ENCODE results near the gene POC1A.
"Not testable (repeated sequence)": the region's sequence is repeated elsewhere in the genome, so short reads cannot be mapped to it uniquely, and the experiment has no call there.

POC1A gene

DNA sequence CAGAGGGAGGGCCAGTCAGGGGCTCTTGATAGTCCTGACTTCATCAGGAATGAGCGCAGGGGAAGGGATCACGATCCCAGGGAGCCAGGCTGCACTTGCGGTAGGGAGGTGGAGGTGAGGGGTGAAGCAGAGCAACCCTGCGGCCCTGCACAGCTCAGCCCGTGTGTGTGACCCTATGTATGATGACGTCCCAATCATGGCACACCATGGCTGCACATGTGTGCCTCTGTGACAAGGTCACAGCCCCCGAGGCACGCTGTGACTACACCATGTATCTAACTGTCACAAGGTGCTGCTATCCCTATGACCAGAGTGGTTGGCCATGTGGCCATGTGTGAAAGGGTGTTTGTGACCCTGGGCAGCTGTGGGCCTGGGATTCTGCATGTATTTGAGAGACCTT, 30.5 kb upstream of the POC1A start:
- no CpG with 5 or more reads among the region's 8 CpGs for WGBS (ENCODE audit: insufficient coverage, insufficient read length)
- H3K27me3 ChIP-seq (ENCODE audit: control insufficient read depth, insufficient read depth, low read length), result no peaks in the 10 kb centered on the region
- no peak overlapping the region for H3K27ac ChIP-seq (ENCODE audit: low read length)
- no peak overlapping the region for H3K4me3 ChIP-seq (ENCODE audit: low read length)
- no peaks in the 10 kb centered on the region for H3K9me3 ChIP-seq (ENCODE audit: control insufficient read depth, insufficient read depth, low read length)
- H3K4me1 ChIP-seq (ENCODE audit: control insufficient read depth, insufficient read depth, low read length), result no peaks in the 10 kb centered on the region
- no peaks in the 10 kb centered on the region for H3K36me3 ChIP-seq (ENCODE audit: control insufficient read depth, insufficient read depth, low read length)
- DNase-seq (ENCODE audit: low read depth, low spot score), result no peak

- no peaks in the 10 kb centered on the region for H3K9me3 ChIP-seq (ENCODE audit: control insufficient read depth, insufficient read depth, low read length)
- no peaks in the 10 kb centered on the region for H3K4me1 ChIP-seq (ENCODE audit: control insufficient read depth, insufficient read depth, low read length)
- WGBS (ENCODE audit: insufficient coverage, insufficient read length), result no CpG with 5 or more reads among the region's 7 CpGs
- no peaks in the 10 kb centered on the region for H3K36me3 ChIP-seq (ENCODE audit: control insufficient read depth, insufficient read depth, low read length)
- no peak overlapping the region for H3K4me3 ChIP-seq (ENCODE audit: low read length)
- DNase-seq (ENCODE audit: low read depth, low spot score), result no peak
- no peaks in the 10 kb centered on the region for H3K27me3 ChIP-seq (ENCODE audit: control insufficient read depth, insufficient read depth, low read length)
- H3K27ac ChIP-seq (ENCODE audit: low read length), result no peak overlapping the region
These were observed 29.7 kb upstream of the POC1A start for GRCh38 chr3:52183786-52184445.

GRCh38 chr3:52182691-52183090, 28.5 kb upstream of the POC1A start:
- Histone ChIP-seq H3K4me1 (ENCODE audit: control insufficient read depth, insufficient read depth, low read length) (no peaks in the 10 kb centered on the region), H3K9me3 (ENCODE audit: control insufficient read depth, insufficient read depth, low read length) (no peaks in the 10 kb centered on the region)
- no CpG with 5 or more reads among the region's 4 CpGs for WGBS (ENCODE audit: insufficient coverage, insufficient read length)

GRCh38 chr3:52182196-52182595, 28.0 kb upstream of the POC1A start:
- no peaks in the 10 kb centered on the region for H3K9me3 ChIP-seq (ENCODE audit: control insufficient read depth, insufficient read depth, low read length)
- H3K36me3 ChIP-seq (ENCODE audit: control insufficient read depth, insufficient read depth, low read length), result no peaks in the 10 kb centered on the region
- no peak overlapping the region for H3K27ac ChIP-seq (ENCODE audit: low read length)
- no peak overlapping the region for H3K4me3 ChIP-seq (ENCODE audit: low read length)
- no peak for DNase-seq (ENCODE audit: low read depth, low spot score)
- H3K4me1 ChIP-seq (ENCODE audit: control insufficient read depth, insufficient read depth, low read length), result 0 out of 2 replicates have a peak, but pooled peaks cover under 1% of the 10 kb centered on the region
- no CpG with 5 or more reads among the region's 5 CpGs for WGBS (ENCODE audit: insufficient coverage, insufficient read length)
- no peaks in the 10 kb centered on the region for H3K27me3 ChIP-seq (ENCODE audit: control insufficient read depth, insufficient read depth, low read length)

More at GRCh38 chr3:52182691-52183090, 28.5 kb upstream of the POC1A start:
- H3K36me3 ChIP-seq (ENCODE audit: control insufficient read depth, insufficient read depth, low read length), result no peaks in the 10 kb centered on the region
- H3K27ac ChIP-seq (ENCODE audit: low read length), result no peak overlapping the region
- no peaks in the 10 kb centered on the region for H3K27me3 ChIP-seq (ENCODE audit: control insufficient read depth, insufficient read depth, low read length)
- H3K4me3 ChIP-seq (ENCODE audit: low read length), result no peak overlapping the region
- no peak for DNase-seq (ENCODE audit: low read depth, low spot score)

- H3K9me3 ChIP-seq (ENCODE audit: control insufficient read depth, insufficient read depth, low read length), result no peaks in the 10 kb centered on the region
- DNase-seq (ENCODE audit: low read depth, low spot score), result no peak
- no peak overlapping the region for H3K27ac ChIP-seq (ENCODE audit: low read length)
- 0 out of 2 replicates have a peak, but pooled peaks cover 1% of the 10 kb centered on the region for H3K4me1 ChIP-seq (ENCODE audit: control insufficient read depth, insufficient read depth, low read length)
- no peaks in the 10 kb centered on the region for H3K27me3 ChIP-seq (ENCODE audit: control insufficient read depth, insufficient read depth, low read length)
- no peaks in the 10 kb centered on the region for H3K36me3 ChIP-seq (ENCODE audit: control insufficient read depth, insufficient read depth, low read length)
- WGBS (ENCODE audit: insufficient coverage, insufficient read length), result no CpG with 5 or more reads among the region's 4 CpGs
- H3K4me3 ChIP-seq (ENCODE audit: low read length), result no peak overlapping the region
These were observed 27.3 kb upstream of the POC1A start for GRCh38 chr3:52181543-52181942.

DNA sequence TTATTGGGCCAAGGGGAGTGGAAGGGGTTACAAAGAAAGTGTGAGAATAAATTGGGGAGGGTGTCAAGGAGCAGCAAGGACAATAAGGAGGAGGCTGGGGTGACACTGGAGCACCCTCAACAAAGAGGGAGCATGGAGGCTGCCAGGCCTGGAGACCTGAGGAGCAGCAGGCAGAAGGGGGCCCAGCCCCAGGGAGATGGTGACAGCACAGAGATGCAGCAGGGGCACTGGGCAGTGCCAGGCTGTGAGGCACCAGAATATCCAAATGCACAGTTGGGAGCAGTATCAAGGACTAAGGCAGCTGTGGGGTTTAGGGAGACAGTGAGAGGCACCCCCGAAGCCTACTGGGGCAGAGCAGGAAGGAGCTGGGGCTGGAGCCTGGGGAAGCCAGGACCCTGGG, 24.3 kb upstream of the POC1A start:
- H3K36me3 ChIP-seq (ENCODE audit: control insufficient read depth, insufficient read depth, low read length), result no peaks in the 10 kb centered on the region
- no peaks in the 10 kb centered on the region for H3K9me3 ChIP-seq (ENCODE audit: control insufficient read depth, insufficient read depth, low read length)
- no peak for DNase-seq (ENCODE audit: low read depth, low spot score)
- no peak overlapping the region for H3K27ac ChIP-seq (ENCODE audit: low read length)
- no CpG with 5 or more reads among the region's 1 CpG for WGBS (ENCODE audit: insufficient coverage, insufficient read length)
- no peaks in the 10 kb centered on the region for H3K27me3 ChIP-seq (ENCODE audit: control insufficient read depth, insufficient read depth, low read length)
- H3K4me3 ChIP-seq (ENCODE audit: low read length), result no peak overlapping the region
- H3K4me1 ChIP-seq (ENCODE audit: control insufficient read depth, insufficient read depth, low read length), result 0 out of 2 replicates have a peak, but pooled peaks cover 1% of the 10 kb centered on the region

GRCh38 chr3:52178126-52178525, 23.9 kb upstream of the POC1A start:
- H3K4me3 ChIP-seq (ENCODE audit: low read length); H3K27me3 ChIP-seq (ENCODE audit: control insufficient read depth, insufficient read depth, low read length); H3K4me1 ChIP-seq (ENCODE audit: control insufficient read depth, insufficient read depth, low read length); H3K27ac ChIP-seq (ENCODE audit: low read length); H3K36me3 ChIP-seq (ENCODE audit: control insufficient read depth, insufficient read depth, low read length); H3K9me3 ChIP-seq (ENCODE audit: control insufficient read depth, insufficient read depth, low read length); DNase-seq (ENCODE audit: low read depth, low spot score): not testable (repeated sequence)
- WGBS (ENCODE audit: insufficient coverage, insufficient read length), result no CpG with 5 or more reads among the region's 4 CpGs

- no peaks in the 10 kb centered on the region for H3K9me3 ChIP-seq (ENCODE audit: control insufficient read depth, insufficient read depth, low read length)
- no peak for DNase-seq (ENCODE audit: low read depth, low spot score)
- no peak overlapping the region for H3K4me3 ChIP-seq (ENCODE audit: low read length)
- WGBS (ENCODE audit: insufficient coverage, insufficient read length), result no CpG with 5 or more reads among the region's 5 CpGs
- no peaks in the 10 kb centered on the region for H3K27me3 ChIP-seq (ENCODE audit: control insufficient read depth, insufficient read depth, low read length)
- H3K27ac ChIP-seq (ENCODE audit: low read length), result no peak overlapping the region
- H3K4me1 ChIP-seq (ENCODE audit: control insufficient read depth, insufficient read depth, low read length), result 0 out of 2 replicates have a peak, but pooled peaks cover 1% of the 10 kb centered on the region
- H3K36me3 ChIP-seq (ENCODE audit: control insufficient read depth, insufficient read depth, low read length), result no peaks in the 10 kb centered on the region
These were observed 23.4 kb upstream of the POC1A start for GRCh38 chr3:52177701-52178042.

- DNase-seq (ENCODE audit: low read depth, low spot score), result no peak
- H3K27ac ChIP-seq (ENCODE audit: low read length), result no peak overlapping the region
- no CpG with 5 or more reads among the region's 15 CpGs for WGBS (ENCODE audit: insufficient coverage, insufficient read length)
- 0 out of 2 replicates have a peak, but pooled peaks cover 1% of the 10 kb centered on the region for H3K4me1 ChIP-seq (ENCODE audit: control insufficient read depth, insufficient read depth, low read length)
- H3K9me3 ChIP-seq (ENCODE audit: control insufficient read depth, insufficient read depth, low read length), result no peaks in the 10 kb centered on the region
- H3K27me3 ChIP-seq (ENCODE audit: control insufficient read depth, insufficient read depth, low read length), result no peaks in the 10 kb centered on the region
- no peak overlapping the region for H3K4me3 ChIP-seq (ENCODE audit: low read length)
- H3K36me3 ChIP-seq (ENCODE audit: control insufficient read depth, insufficient read depth, low read length), result no peaks in the 10 kb centered on the region
These were observed 22.9 kb upstream of the POC1A start for GRCh38 chr3:52176951-52177700.

- no peak overlapping the region for H3K4me3 ChIP-seq (ENCODE audit: low read length)
- no peaks in the 10 kb centered on the region for H3K27me3 ChIP-seq (ENCODE audit: control insufficient read depth, insufficient read depth, low read length)
- no peaks in the 10 kb centered on the region for H3K36me3 ChIP-seq (ENCODE audit: control insufficient read depth, insufficient read depth, low read length)
- no peak overlapping the region for H3K27ac ChIP-seq (ENCODE audit: low read length)
- no CpG with 5 or more reads among the region's 8 CpGs for WGBS (ENCODE audit: insufficient coverage, insufficient read length)
- H3K4me1 ChIP-seq (ENCODE audit: control insufficient read depth, insufficient read depth, low read length), result 0 out of 2 replicates have a peak, but pooled peaks cover 1% of the 10 kb centered on the region
- DNase-seq (ENCODE audit: low read depth, low spot score), result no peak
- no peaks in the 10 kb centered on the region for H3K9me3 ChIP-seq (ENCODE audit: control insufficient read depth, insufficient read depth, low read length)
These were observed 22.0 kb upstream of the POC1A start for GRCh38 chr3:52176180-52176752.

All from iPS DF 6.9 (cell line).